HEK293 (cell line): ENCODE data around the gene IGSF3.

Source experiments
- CTCF ChIP-seq: fragments of 450-650 bp; formaldehyde crosslinking; IDR thresholded peaks from 2 replicates; pipeline ENCODE4 v1.5.1; 2016; ENCODE audit warnings: missing biosample characterization, missing genetic modification characterization
- ZBTB8A ChIP-seq: fragments of 450-650 bp; formaldehyde crosslinking; IDR thresholded peaks from 2 replicates; pipeline ENCODE4 v1.5.1; 2016; ENCODE audit warnings: missing biosample characterization, missing genetic modification characterization
- ZNF114 ChIP-seq: fragments of 450-650 bp; formaldehyde crosslinking; IDR thresholded peaks from 2 replicates; pipeline ENCODE4 v1.5.0; 2017; ENCODE audit warnings: missing biosample characterization, missing genetic modification characterization
- ZNF311 ChIP-seq: fragments of 450-650 bp; formaldehyde crosslinking; IDR thresholded peaks from 2 replicates; pipeline ENCODE4 v1.5.1; 2017; ENCODE audit warnings: missing biosample characterization, missing genetic modification characterization, borderline replicate concordance
- ZNF580 ChIP-seq: fragments of 450-650 bp; formaldehyde crosslinking; IDR thresholded peaks from 2 replicates; pipeline ENCODE4 v1.5.1; 2016; ENCODE audit warnings: missing biosample characterization, missing genetic modification characterization
- TF ChIP-seq, protein P1 (sequence below): fragments of 450-650 bp; formaldehyde crosslinking; IDR thresholded peaks from 2 replicates; pipeline ENCODE4 v1.5.1; 2016; ENCODE audit warnings: missing biosample characterization, missing genetic modification characterization

- TF ChIP-seq ZNF114 (no peak), CTCF (no peak), ZNF311 (tag by site-specific recombination) (no peak), ZNF580 (tag by site-specific recombination) (no peak), ZBTB8A (tag by site-specific recombination) (no peak)
- TF ChIP-seq, protein P1, sequence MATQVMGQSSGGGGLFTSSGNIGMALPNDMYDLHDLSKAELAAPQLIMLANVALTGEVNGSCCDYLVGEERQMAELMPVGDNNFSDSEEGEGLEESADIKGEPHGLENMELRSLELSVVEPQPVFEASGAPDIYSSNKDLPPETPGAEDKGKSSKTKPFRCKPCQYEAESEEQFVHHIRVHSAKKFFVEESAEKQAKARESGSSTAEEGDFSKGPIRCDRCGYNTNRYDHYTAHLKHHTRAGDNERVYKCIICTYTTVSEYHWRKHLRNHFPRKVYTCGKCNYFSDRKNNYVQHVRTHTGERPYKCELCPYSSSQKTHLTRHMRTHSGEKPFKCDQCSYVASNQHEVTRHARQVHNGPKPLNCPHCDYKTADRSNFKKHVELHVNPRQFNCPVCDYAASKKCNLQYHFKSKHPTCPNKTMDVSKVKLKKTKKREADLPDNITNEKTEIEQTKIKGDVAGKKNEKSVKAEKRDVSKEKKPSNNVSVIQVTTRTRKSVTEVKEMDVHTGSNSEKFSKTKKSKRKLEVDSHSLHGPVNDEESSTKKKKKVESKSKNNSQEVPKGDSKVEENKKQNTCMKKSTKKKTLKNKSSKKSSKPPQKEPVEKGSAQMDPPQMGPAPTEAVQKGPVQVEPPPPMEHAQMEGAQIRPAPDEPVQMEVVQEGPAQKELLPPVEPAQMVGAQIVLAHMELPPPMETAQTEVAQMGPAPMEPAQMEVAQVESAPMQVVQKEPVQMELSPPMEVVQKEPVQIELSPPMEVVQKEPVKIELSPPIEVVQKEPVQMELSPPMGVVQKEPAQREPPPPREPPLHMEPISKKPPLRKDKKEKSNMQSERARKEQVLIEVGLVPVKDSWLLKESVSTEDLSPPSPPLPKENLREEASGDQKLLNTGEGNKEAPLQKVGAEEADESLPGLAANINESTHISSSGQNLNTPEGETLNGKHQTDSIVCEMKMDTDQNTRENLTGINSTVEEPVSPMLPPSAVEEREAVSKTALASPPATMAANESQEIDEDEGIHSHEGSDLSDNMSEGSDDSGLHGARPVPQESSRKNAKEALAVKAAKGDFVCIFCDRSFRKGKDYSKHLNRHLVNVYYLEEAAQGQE = no peak
Observed at GRCh38 chr1:116717318-116717717, 49.8 kb upstream of the IGSF3 start.
